Measurements from ENCODE around the gene COL17A1. TPM values are rescaled to one million over a fixed set of nuclear protein-coding genes. Genes with fewer than 3 reads are reported as not detected.

Gene COL17A1
- total RNA-seq, 1 experiment from 2014 or later = 3.5 TPM

DNA sequence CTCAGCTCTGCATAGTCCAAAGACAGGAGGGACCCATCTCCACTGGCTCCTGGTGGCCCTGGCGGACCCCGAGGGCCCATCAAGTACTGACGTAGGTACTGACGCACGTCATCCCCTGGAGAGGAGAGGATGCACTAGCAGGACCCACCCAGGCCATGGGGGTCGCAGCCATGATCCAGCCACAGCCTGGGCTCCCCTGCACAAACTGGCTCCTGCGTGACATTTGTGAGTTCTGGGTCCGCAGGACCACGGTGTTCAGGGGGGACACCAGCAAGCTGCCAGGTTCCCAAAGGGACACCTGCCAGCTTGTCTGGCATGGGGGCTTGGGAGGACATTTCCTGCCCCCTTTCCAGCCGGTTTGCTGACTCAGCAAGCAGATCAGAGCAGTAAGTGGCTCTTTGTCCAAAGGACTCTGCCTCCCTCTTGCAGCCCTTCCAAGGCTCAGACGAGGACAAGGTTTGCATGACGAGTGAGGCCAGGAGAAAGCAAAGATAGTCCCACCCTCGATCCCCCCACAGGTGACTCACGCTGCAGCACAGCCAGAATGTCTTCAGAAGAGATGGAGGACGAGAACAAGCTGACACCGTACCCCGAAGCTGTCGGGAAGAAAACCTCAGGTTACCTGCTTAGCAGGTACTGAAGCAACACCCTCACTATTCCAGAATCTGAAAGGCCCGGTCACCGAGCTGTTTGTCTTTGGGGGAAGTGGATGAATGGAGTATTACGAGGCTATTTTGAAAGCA, 49.0 kb downstream of the COL17A1 start:
- H3K9ac ChIP-seq (ENCODE audit: low read length) = no peak overlapping the region
- RAD21 ChIA-PET (ENCODE audit: low non-redundant PET in 1 of 2, low total read pairs in 2 of 2, uncharacterized antibody in 2 of 2, unreplicated experiment in 2 of 2) = no interaction called here

More for the DNA sequence above, 49.0 kb downstream of the COL17A1 start:
- Histone ChIP-seq H3K36me3 (ENCODE audit: control insufficient read depth in 1 of 2, insufficient read depth in 2 of 2, low read length in 2 of 2) (peaks cover 6 to 11% of the 10 kb centered on the region in 2 experiments; a peak in 2 of 4 replicates), H3K4me1 (ENCODE audit: control insufficient read depth in 1 of 2, insufficient read depth in 2 of 2, low read length in 2 of 2) (no peaks in the 10 kb centered on the region), H3K4me2 (ENCODE audit: low read length) (no peak overlapping the region), H3K79me2 (ENCODE audit: insufficient read depth, low read length) (no peaks in the 10 kb centered on the region), H3K9me2 (ENCODE audit: insufficient read depth) (no peaks in the 10 kb centered on the region), H2AFZ (ENCODE audit: low read depth, low read length, poor library complexity, severe bottlenecking) (no peak overlapping the region), H3K27ac (ENCODE audit: low read depth, low read length) (no peak overlapping the region), H3K4me3 (replicated peaks in 1 of 2; ENCODE audit: low read depth in 1 of 2, low read length in 2 of 2) (no peak overlapping the region), H4K20me1 (ENCODE audit: insufficient read depth) (no peaks in the 10 kb centered on the region), H3K27me3 (ENCODE audit: insufficient read depth, low read length) (no peaks in the 10 kb centered on the region), H3K9me3 (ENCODE audit: control insufficient read depth in 1 of 2, insufficient read depth in 1 of 2, low read depth in 1 of 2, low read length in 2 of 2) (no peaks in the 10 kb centered on the region)
- ChIA-PET CTCF (no interaction called here), POLR2A (no interaction called here)
- intact Hi-C loops (cut with micrococcal nuclease) = loop anchor here (2.0 kb wide), 1 partner anchor 148 kb away; no protein-coding TSS in a partner anchor
- no peak; the same call in 1 of the 2 replicates for ATAC-seq
- TF ChIP-seq CBX3 (IDR thresholded peaks at IDR 0.05; ENCODE audit: low read depth) = no peak
- TF ChIP-seq, protein P1, sequence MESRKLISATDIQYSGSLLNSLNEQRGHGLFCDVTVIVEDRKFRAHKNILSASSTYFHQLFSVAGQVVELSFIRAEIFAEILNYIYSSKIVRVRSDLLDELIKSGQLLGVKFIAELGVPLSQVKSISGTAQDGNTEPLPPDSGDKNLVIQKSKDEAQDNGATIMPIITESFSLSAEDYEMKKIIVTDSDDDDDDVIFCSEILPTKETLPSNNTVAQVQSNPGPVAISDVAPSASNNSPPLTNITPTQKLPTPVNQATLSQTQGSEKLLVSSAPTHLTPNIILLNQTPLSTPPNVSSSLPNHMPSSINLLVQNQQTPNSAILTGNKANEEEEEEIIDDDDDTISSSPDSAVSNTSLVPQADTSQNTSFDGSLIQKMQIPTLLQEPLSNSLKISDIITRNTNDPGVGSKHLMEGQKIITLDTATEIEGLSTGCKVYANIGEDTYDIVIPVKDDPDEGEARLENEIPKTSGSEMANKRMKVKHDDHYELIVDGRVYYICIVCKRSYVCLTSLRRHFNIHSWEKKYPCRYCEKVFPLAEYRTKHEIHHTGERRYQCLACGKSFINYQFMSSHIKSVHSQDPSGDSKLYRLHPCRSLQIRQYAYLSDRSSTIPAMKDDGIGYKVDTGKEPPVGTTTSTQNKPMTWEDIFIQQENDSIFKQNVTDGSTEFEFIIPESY (IDR thresholded peaks at IDR 0.05; ENCODE audit: extremely low read depth, insufficient replicate concordance, low read length) = no peak
- TF ChIP-seq SP1 (IDR thresholded peaks at IDR 0.05; ENCODE audit: low read depth) = no peak
- TF ChIP-seq ZFX (IDR thresholded peaks at IDR 0.05) = no peak
- TF ChIP-seq ZNF274 (IDR thresholded peaks at IDR 0.05; ENCODE audit: low read depth, low read length) = no peak
- no peak for TF ChIP-seq ELF1 (IDR thresholded peaks at IDR 0.05; ENCODE audit: borderline replicate concordance, low read depth)
- TF ChIP-seq POLR2A (IDR thresholded peaks at IDR 0.05; ENCODE audit: borderline replicate concordance, extremely low read depth, insufficient read depth, insufficient read length) = no peak
- no peak for TF ChIP-seq SIN3A (IDR thresholded peaks at IDR 0.05; ENCODE audit: low read depth)
- TF ChIP-seq RAD21 (IDR thresholded peaks at IDR 0.05; ENCODE audit: low read depth) = no peak
- TF ChIP-seq, protein P2, sequence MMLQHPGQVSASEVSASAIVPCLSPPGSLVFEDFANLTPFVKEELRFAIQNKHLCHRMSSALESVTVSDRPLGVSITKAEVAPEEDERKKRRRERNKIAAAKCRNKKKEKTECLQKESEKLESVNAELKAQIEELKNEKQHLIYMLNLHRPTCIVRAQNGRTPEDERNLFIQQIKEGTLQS (IDR thresholded peaks at IDR 0.05) = no peak
- no peak for TF ChIP-seq JUND (IDR thresholded peaks at IDR 0.05)
- no peak for TF ChIP-seq CTCF (IDR thresholded peaks at IDR 0.05 in 2 of 3, conservative IDR thresholded peaks at IDR 0.05 in 1 of 3; ENCODE audit: borderline replicate concordance in 1 of 3, insufficient read depth in 1 of 3, low read depth in 2 of 3, low read length in 2 of 3)
- TF ChIP-seq YY1 (IDR thresholded peaks at IDR 0.05; ENCODE audit: extremely low read depth, insufficient replicate concordance, low read depth, low read length) = no peak
- BruUV-seq (replicated peaks) = no TSS peak
- no peak for DNase-seq (ENCODE audit: low read depth, low spot score)
